ENCODE data around the gene EGFR.

The EGFR gene

GRCh38 chr7:55104123-55104522 lies 85.3 kb downstream of the EGFR start:
- ATAC-seq: no peak; the same call in 2 of the 3 replicates
- no peak for TF ChIP-seq ZNF565 (CRISPR knock-in tag; conservative IDR thresholded peaks at IDR 0.05; ENCODE audit: low read depth)
- no peak for TF ChIP-seq CREB5 (CRISPR knock-in tag; IDR thresholded peaks at IDR 0.05; ENCODE audit: low read depth)
- no peak for TF ChIP-seq ZC3H10 (CRISPR knock-in tag; IDR thresholded peaks at IDR 0.05)
- no peak for TF ChIP-seq PPARA (CRISPR knock-in tag; IDR thresholded peaks at IDR 0.05; ENCODE audit: borderline replicate concordance)
- no peak for TF ChIP-seq TCF4 (CRISPR knock-in tag; IDR thresholded peaks at IDR 0.05; ENCODE audit: borderline replicate concordance)

GRCh38 chr7:55104712-55105433 lies 86.1 kb downstream of the EGFR start:
- peak; percentile 46 for ATAC-seq
- no peak for TF ChIP-seq TCF4 (CRISPR knock-in tag; IDR thresholded peaks at IDR 0.05; ENCODE audit: borderline replicate concordance)
- TF ChIP-seq TOX (CRISPR knock-in tag; IDR thresholded peaks at IDR 0.05; ENCODE audit: borderline replicate concordance): peak; percentile 50; the same call in 1 of the 2 replicates
- TF ChIP-seq CSRNP3 (CRISPR knock-in tag; IDR thresholded peaks at IDR 0.05): no peak
- 0 out of 2 replicates have a peak, but pooled peaks have one; percentile 34 for TF ChIP-seq RARB (CRISPR knock-in tag; IDR thresholded peaks at IDR 0.05)
- no peak for TF ChIP-seq GLIS3 (CRISPR knock-in tag; IDR thresholded peaks at IDR 0.05)
- peak; percentile 35; the same call in 1 of the 2 replicates for TF ChIP-seq ISL1 (CRISPR knock-in tag; IDR thresholded peaks at IDR 0.05)
- TF ChIP-seq ARNTL (CRISPR knock-in tag; IDR thresholded peaks at IDR 0.05; ENCODE audit: borderline replicate concordance, low read depth): no peak

- 0 out of 2 replicates have a peak, but pooled peaks have one; percentile 40 for TF ChIP-seq ZNF70 (CRISPR knock-in tag; IDR thresholded peaks at IDR 0.05)
- no peak for TF ChIP-seq ZNF565 (CRISPR knock-in tag; conservative IDR thresholded peaks at IDR 0.05; ENCODE audit: low read depth)
Measured at GRCh38 chr7:55105952-55106351, 87.1 kb downstream of the EGFR start.

GRCh38 chr7:55107946-55108345 lies 89.1 kb downstream of the EGFR start:
- no peak for ATAC-seq
- TF ChIP-seq ZNF565 (CRISPR knock-in tag; conservative IDR thresholded peaks at IDR 0.05; ENCODE audit: low read depth) (no peak), TOX (CRISPR knock-in tag; IDR thresholded peaks at IDR 0.05; ENCODE audit: borderline replicate concordance) (no peak), CSDC2 (CRISPR knock-in tag; IDR thresholded peaks at IDR 0.05) (no peak), RARB (CRISPR knock-in tag; IDR thresholded peaks at IDR 0.05) (no peak), ISL1 (CRISPR knock-in tag; IDR thresholded peaks at IDR 0.05) (0 out of 2 replicates have a peak, but pooled peaks have one; percentile 13)

More at GRCh38 chr7:55105952-55106351, 87.1 kb downstream of the EGFR start:
- ATAC-seq: peak; percentile 15; the same call in 2 of the 3 replicates

- no peak for ATAC-seq
- TF ChIP-seq CSRNP3 (CRISPR knock-in tag; IDR thresholded peaks at IDR 0.05): no peak
- no peak for TF ChIP-seq TOX (CRISPR knock-in tag; IDR thresholded peaks at IDR 0.05; ENCODE audit: borderline replicate concordance)
- TF ChIP-seq SNAI2 (CRISPR knock-in tag; IDR thresholded peaks at IDR 0.05): no peak
- TF ChIP-seq ZFP30 (CRISPR knock-in tag; IDR thresholded peaks at IDR 0.05): no peak
- TF ChIP-seq ZNF565 (CRISPR knock-in tag; conservative IDR thresholded peaks at IDR 0.05; ENCODE audit: low read depth): no peak
- TF ChIP-seq PPARA (CRISPR knock-in tag; IDR thresholded peaks at IDR 0.05; ENCODE audit: borderline replicate concordance): no peak
- no peak for TF ChIP-seq ZNF8 (CRISPR knock-in tag; IDR thresholded peaks at IDR 0.05)
- no peak for TF ChIP-seq CREB5 (CRISPR knock-in tag; IDR thresholded peaks at IDR 0.05; ENCODE audit: low read depth)
- TF ChIP-seq TCF4 (CRISPR knock-in tag; IDR thresholded peaks at IDR 0.05; ENCODE audit: borderline replicate concordance): no peak
- TF ChIP-seq CSDC2 (CRISPR knock-in tag; IDR thresholded peaks at IDR 0.05): no peak
- no peak for TF ChIP-seq GLIS3 (CRISPR knock-in tag; IDR thresholded peaks at IDR 0.05)
- TF ChIP-seq ISL1 (CRISPR knock-in tag; IDR thresholded peaks at IDR 0.05): no peak
- no peak for TF ChIP-seq POU6F1 (CRISPR knock-in tag; IDR thresholded peaks at IDR 0.05; ENCODE audit: borderline replicate concordance, low read depth)
- TF ChIP-seq ESRRG (CRISPR knock-in tag; IDR thresholded peaks at IDR 0.05): no peak
- TF ChIP-seq ARNTL (CRISPR knock-in tag; IDR thresholded peaks at IDR 0.05; ENCODE audit: borderline replicate concordance, low read depth): no peak
- TF ChIP-seq RARB (CRISPR knock-in tag; IDR thresholded peaks at IDR 0.05): no peak
- no peak for TF ChIP-seq BACH2 (CRISPR knock-in tag; IDR thresholded peaks at IDR 0.05; ENCODE audit: borderline replicate concordance)
- TF ChIP-seq OSR1 (CRISPR knock-in tag; IDR thresholded peaks at IDR 0.05): no peak
- TF ChIP-seq TSHZ2 (CRISPR knock-in tag; IDR thresholded peaks at IDR 0.05): no peak
Measured at GRCh38 chr7:55108401-55108800, 89.6 kb downstream of the EGFR start.

Measured in SK-N-SH treated with all-trans-retinoic acid at 6 μM for 48 hours (cell line).